GM18858 (cell line): ENCODE data around the gene KRTAP10-12.

Source experiments
- ATAC-seq: cut with Tn5 transposase; IDR thresholded peaks from one replicate; pipeline ENCODE4 v1.9.1; 2021; ENCODE audit not compliant: unreplicated experiment

KRTAP10-12 gene

DNA sequence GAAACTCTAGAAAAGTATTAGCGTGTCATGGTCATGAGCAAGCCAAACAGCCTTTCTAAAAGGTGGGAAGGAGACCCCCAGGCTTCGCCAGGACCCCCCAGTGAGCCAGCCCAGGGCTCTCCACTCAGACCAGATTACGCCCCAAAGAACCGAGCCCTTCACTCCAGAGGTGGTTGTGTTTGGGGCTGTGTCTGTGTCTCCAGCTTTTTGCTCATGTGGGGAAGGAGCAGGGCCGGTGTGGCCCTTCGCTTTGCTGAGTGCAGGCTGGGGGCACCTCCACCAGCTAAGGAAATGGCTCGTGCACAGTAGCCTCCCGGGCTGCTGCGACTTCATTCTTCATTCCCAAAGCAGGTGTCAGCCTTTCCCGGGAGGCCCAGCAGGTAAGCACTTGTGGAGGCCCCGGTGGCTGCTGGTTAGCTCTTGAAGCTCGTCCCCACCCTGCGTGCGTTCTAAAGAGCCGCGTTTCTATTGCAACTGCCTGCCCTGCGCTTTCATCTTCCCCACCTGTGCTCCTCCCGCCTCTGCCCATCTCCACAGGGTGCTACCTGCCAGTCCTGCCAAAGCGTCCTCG is 13.9 kb downstream of the KRTAP10-12 start:
- no peak for ATAC-seq

DNA sequence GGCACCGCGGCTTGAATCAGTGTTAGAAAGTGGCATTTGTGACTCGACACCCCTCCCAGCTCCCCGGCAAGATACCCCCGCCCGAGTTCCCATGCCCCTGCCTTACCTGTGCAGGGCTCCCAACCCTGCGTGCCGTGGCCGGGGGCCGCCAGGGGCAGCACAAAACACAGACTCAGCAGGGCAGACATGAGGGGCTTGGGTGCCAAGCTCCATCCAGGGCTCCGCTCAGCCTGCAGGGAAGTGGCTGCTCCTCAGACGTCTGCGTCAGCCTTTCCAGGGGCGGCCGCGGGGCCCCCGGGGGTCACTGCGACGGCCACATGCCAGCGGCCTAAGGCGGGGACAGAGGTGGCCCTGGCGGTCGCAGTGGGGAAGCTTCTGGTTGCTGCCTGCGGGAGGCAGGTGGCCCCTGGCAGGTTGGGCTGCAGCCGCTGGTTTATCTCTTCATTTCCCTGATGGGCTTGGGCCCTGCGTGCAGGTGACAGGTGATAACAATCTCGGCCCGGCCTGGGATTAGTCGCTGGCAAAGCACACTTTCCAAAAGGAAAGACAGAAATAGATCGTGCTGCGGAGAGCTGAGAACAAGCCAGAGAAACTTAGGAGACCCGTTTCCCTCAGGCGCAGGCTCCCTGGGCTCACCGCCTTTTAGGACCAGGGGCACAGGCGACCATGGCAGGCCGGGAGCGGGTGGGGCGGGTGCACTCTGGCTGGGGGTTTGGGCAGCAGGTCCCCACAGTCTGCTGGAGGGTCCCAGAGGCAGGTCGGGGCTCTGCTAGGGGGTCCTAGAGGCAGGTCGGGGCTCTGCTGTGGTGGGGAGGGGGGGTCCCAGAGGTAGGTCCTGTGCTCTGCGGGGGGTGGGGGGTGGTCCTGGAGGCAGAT is 14.6 kb downstream of the KRTAP10-12 start, which contains the start of gene TSPEAR:
TSPEAR (minus strand) TSS at position 246 of the 876 bp plus-strand sequence; CDS start at position 188, 58 bp downstream.
- no peak for ATAC-seq

DNA sequence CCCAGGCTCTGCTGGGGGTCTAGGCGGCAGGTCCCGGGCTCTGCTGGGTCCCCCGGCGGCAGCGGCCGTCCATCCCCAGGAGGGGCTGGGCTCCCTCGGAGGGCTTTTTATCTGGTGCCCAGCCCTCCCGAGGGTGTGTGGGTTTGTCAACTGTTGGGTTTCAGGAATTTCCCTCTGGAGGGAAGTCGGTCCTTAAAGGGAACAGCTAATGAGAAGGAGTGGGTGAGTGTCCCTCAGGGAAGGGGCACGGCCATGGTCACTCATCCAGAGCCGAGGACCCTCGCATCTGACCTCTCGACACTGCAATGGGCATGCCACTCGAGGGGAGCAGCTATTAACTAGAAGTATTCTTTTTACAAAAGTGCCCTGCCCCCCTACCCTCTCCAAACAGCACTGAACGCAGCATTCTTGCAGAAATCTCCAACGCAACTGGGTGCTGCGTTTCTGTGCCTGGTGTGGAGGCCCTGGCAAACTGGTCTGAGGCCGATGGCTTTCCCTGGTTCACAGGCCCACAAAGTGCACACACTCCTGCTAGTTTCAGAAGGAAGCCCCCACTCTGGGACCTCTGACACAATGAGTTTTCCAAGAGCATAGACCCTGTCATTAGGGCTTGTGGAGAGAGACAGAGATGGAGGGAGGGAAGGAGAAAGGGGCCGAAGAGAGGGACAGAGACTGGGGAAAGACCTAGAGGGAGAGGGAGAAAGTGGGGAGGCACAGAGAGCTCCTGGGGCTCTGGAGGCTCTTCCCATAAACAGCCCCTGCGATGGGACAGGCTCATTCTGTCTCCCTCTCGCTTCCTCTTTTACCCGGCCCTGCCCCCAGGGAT is 15.4 kb downstream of the KRTAP10-12 start:
- no peak for ATAC-seq

DNA sequence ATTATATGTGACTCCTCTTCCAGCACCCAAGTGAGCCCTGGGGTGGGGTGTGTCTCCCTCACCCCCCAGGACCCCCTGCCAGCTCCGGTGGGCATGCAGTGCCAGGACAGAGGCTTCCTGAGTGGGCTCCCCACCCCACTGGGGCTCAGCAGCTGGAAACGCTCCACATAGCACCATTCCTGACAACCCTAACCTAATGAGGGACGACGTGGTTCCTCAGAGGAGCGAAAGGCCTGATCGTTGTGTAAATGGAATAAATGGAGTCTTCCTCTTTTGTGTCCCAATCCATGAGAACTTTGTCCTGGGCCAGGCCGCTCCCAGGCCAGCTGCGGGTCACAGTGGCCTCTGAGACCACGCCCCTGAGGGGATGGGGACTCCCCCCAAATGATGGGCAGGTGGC is 16.2 kb downstream of the KRTAP10-12 start:
- ATAC-seq, result no peak

DNA sequence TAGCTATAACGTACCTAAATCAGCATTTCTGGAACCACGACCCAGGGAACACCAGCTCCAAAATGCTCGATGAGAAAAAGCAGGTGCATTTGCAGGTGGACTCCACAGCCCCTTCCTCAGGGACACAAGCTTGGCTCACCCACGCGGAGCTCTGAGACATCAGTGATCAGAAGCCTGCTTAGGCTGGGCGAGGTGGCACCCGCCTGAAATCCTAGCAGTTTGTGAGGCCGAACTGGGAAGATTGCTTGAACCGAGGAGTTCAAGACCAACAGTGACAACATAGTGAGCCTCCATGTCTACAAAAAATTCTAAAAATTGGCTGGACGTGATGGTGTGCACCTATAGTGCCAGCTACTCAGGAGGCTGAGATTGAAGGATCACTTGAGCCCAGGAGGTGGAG is 16.9 kb downstream of the KRTAP10-12 start:
- no peak for ATAC-seq

DNA sequence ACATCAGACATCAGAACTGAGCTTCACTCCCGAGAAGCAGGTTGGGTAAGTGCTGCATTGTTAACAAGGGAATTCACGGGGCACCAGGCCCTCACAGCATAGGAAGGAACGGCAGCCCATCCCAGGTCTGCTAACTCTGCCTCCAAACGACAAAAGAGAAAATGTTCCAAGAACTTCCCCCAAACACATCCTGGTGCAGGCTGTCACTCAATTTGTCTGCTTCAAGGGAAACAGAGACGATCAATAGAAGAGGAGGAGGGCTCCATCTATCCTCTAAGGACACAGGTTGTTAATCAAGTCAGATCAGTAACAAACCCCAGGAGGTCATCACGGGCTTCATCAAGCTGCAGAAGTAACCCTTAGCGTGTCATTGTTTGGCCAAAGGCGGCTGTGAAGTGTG is 17.9 kb downstream of the KRTAP10-12 start:
- no peak for ATAC-seq

DNA sequence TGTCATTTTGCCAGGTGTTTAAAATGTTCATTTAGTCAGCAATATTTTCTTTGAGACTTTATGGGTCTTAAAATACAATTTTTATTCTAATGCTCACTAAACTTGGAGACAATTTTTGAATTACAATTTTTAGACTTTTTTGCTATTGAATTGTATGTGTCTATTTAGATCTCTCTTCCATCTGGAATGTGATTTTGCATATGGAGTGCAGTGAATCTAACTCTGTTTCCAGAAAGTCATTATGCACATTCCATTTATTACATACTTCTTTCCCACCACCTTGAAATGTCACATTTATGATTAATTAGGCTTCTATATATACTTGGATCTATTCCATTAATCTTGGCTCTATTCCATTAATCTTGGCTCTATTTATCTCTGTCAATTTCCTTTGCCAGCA is 20.0 kb downstream of the KRTAP10-12 start:
- no peak for ATAC-seq

DNA sequence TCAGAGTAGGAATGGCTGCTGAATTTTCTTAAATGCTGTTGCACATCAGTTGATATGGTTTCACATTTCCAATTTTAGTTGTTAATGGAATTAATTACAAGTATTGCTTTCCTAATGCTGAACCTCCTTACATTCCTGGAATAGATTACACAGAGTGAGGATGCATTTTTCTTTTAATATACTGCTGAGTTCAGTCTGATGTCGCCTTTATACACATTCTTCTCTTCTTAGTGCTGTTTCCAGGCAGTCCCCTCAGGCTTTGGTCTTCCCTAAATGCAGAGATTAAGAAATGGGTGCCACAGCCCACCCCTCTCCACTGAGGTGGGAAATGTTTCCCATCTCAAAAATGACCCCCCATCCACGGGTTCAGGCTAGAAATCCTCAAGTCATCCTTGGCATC is 21.1 kb downstream of the KRTAP10-12 start:
- ATAC-seq, result no peak

DNA sequence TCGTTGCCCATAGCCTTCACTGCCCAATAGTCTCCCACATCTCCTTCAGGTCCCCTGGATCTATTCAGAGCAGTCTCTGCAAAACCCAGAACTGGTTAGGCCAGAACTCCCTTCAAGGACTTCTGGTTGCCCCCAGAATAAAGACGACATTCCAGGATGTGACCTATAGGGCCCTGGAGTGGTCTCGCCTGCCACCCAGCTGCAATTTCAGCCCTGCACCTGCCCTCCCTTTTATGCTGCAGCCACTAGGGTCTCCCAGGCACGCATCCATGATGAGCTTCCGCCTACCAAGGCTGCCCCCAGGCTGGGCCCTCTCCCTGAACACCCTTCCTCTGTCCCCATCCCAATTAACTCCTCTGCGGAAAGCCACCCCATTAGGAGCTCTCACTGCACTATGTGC is 21.6 kb downstream of the KRTAP10-12 start:
- ATAC-seq, result no peak

DNA sequence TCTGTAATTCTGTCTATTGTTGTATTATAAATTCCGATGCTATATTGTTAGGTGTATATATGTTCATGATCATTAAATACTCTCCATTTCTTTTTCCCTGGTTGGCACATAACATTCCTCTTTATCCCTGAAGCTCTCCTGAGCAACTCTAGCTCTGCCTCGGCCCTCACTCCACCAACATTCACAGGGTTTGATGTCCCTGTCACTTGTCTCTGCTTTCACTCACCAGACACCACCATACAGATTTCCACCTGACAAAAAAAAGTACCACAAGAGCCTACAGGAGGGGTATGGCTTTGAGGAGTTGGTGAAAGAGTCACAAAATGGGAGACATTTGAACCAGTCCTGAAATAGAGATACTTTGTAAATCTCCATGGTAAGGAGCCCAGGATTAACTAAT is 23.2 kb downstream of the KRTAP10-12 start:
- ATAC-seq, result no peak

DNA sequence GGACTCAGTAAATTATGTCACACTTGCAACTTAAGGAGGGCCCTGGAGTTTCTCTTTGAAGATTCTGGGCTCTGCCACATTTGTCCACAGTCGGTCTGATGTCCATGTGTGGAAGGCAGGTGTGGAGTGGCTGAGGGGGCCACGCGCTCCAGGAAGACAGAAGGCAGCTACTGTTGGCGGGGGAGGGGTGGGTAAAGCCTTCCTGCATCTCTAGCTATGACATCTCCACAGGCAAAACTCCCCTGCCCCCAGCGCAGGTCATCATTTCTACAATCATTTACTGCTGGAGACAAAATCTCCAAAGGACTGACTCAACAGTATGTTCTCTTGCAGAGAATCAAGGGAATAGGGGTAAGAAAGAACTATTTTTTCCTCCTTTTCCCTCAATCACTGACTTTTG is 25.8 kb downstream of the KRTAP10-12 start:
- ATAC-seq, result no peak

DNA sequence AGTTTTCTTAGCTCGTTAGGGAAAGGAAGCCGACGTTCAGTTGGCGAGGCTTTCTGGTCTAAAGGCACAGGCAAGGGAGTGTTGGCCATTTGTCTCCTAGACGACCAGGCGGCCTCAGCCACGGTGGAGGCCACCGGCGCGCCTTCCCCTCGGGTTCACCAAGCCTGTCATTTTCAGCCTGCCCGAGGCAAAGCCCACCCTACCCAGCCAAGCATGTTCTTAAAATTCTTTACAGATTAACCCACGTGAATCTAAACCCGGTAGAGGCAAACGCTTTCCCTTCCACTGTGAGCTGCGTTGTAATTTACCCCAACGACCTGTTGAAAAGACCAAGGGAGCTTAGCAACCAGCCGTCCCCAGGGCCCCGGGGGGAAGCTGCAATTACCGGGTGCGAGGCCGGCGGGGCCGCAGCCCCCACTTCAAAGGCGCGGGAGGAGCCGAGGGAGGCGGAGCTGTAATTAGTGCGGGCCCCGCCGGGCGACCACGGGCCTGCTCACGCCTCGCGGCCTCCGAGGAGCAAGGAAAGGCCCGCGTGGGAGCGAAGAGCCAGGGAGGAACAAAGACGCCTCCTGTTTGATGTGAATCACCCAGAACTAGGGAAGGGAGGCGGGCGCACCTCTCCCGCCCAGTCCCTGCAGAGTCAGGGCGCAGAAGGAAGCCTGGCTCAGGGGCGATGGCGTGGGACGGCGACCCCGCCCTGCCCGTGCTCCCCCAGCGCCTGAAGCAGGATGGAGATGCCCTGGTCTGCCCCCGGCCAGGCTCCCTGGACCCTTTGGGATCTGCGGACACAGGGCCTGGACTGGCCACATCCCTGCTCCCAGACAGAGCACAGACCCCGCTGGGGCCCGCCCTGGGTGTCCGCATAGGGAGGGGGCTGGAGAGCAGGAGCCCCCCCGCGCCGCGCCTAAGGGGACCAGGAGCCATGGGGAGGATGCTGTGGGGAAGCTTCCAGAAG is 26.5 kb downstream of the KRTAP10-12 start:
- no peak for ATAC-seq

DNA sequence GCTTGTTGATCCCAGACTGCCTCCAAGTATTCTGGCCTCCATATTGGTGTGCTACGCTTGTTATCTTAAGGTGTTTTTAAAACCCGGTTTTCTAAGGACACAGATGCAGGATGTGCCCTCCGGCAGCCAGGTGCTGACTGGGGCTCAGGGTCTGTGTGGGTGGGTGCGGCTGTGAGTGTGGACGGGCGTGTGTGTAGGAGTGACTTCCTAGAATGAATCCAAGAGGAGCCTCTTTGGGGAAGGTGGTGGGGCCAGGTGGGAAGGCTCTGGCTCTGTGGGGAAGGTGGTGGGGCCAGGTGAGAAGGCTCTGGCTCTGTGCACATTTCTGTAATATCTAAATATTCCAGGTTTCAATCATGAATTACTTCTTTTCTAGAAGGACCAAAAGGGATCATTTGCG is 27.2 kb downstream of the KRTAP10-12 start:
- ATAC-seq, result no peak

DNA sequence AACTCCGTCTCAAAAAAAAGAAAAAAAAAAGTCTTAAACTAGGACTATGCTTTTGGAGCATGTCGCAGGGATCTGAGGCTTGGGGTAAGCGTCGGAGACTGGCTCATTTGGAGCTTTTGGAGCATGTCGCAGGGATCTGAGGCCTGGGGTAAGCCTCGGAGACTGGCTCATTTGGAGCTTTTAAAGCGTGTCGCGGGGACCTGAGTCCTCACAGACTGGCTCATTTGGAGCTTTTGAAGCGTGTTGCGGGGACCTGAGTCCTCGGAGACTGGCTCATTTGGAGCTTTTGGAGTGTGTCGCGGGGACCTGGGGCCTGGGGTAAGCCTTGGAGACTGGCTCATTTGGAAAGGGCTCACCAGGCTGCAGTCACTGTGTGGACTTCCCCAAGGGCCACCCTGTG is 28.0 kb downstream of the KRTAP10-12 start:
- ATAC-seq, result no peak

DNA sequence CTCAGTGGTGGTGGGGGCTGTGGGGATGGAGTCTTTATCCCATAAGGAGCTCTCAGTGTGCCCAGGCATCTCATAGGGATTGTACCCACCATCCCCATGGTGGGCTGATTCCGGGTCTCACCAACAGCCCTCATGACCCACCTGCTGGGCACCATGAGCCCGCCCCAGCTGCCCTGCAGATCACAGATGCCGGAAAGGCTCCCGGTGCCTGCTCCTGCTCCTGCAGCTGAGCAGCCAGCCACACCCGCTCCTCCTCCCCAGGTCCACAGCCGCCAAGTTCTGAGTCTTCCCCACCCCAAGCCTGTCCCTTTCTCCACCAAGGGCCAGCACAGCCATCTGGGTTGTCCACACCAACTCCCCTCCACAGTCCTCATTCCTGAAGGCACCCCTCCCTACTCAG is 29.9 kb downstream of the KRTAP10-12 start:
- ATAC-seq, result no peak

DNA sequence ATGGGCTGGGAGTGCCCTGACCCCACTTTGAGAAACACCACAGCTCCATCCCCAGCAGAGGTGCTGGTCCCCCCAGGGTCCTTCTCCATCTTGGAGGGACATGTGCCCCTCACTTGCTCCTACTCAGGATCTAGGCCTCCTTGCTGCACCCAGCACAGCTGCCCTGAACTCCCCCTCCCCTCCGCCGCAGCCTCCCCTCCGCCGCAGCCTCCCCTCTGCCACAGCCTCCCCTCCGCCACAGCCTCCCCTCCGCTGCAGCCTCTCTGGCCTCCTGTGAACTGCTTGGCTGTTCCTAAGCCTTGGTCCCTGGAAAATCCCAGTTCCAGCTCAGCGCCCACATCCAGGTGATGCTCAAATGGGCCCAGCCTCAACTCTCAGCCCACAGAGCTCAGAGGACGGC is 30.3 kb downstream of the KRTAP10-12 start:
- ATAC-seq, result no peak

DNA sequence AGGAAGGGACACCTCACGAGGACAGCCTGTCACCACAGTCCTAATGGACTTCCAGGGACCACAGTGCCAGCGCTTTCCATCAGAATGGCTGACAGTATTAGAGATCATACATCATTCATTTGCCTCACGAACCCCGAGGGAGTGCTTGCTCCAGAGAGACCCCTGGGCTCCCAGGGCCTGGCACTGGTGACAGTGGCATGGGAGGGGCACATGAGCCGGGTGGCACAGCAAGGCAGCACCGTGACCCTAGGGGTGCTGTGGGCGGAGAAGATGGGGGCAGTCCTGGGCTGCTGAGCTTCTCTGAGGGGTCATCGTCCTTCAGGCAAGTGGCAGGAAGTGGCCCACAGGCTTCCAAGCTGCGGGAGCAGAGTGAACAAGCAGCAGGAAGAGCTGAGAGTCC is 30.8 kb downstream of the KRTAP10-12 start:
- ATAC-seq, result no peak

DNA sequence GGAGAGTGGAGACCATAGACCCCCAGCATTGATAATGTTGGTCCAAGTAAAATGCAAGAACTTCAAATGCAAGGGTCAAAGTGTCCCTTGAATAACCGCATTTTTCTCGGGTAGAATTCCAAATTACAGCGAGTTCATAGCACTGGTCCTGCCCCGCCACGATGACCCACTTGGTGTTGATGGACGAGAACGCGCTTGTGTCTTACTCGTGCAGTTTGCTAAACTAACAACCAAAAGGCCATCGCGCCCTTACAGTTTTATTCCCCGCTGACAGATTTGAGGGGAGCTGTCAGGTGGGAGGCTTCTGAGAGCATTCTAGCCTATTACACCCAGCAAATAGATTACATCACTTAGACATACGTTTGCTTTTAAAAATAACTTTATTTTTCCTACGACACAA is 31.7 kb downstream of the KRTAP10-12 start:
- no peak for ATAC-seq

DNA sequence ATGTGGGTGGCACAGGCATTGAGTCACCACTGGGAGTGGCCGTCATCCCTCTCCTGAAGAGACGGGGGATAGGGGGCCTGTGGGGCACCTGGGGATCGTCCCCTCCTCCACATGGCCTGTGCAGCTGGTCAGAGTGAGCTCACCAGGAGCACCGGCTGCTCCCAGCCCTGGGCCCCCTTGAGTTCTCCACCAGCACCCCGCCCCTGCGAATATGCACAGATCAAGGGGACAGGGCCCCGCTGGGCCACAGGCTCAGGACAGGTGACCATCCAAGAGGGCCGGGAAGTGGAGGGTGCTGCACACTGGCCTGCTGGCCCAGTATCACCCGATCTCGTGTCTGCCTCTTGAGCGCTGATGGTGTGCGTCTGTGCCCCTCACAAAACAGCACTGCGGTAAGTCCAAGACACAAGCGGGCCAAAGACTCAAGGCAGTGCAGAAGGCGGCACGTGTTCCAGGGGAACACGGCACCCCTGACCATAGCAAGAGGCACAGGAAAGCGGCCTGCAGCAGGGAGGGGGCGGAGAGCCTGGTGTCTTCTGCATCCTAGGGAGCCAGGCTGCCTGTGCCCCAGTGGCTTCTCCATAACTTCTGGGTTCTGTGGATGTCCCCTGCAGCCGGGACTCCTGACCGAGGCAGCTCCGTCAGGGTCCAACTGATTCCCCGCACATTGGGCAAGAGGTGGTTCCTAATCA is 32.5 kb downstream of the KRTAP10-12 start:
- no peak for ATAC-seq

DNA sequence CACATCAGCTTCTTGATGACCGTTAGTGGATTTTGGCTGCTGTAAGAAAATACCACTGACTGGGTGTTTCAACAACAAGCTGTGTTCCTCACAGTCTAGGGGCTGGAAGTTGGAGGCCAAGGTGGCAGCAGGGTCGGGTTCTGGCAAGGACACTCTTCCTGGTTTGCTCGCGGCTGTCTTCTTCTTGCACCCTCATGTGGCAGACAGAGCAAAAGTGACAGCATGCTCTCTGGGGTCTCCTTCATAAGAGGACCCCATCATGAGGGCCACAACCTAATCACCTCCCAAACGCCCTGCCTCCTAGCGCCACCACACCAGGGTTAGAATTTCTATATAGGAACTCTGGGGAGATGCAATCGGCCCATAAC is 33.0 kb downstream of the KRTAP10-12 start:
- no peak for ATAC-seq
